HL-60/S4 (cell line): ENCODE results near the gene GMEB2.
"Not testable (repeated sequence)": the region's sequence is repeated elsewhere in the genome, so short reads cannot be mapped to it uniquely, and the experiment has no call there.

Experiments used
- in situ Hi-C: fragments of 300-500 bp; cut with MboI; formaldehyde crosslinking; loops from 2 replicates; pipeline ENCODE4 v1.14.3; 2022; ENCODE audit warnings: low sequenced_read_pairs

Gene GMEB2

DNA sequence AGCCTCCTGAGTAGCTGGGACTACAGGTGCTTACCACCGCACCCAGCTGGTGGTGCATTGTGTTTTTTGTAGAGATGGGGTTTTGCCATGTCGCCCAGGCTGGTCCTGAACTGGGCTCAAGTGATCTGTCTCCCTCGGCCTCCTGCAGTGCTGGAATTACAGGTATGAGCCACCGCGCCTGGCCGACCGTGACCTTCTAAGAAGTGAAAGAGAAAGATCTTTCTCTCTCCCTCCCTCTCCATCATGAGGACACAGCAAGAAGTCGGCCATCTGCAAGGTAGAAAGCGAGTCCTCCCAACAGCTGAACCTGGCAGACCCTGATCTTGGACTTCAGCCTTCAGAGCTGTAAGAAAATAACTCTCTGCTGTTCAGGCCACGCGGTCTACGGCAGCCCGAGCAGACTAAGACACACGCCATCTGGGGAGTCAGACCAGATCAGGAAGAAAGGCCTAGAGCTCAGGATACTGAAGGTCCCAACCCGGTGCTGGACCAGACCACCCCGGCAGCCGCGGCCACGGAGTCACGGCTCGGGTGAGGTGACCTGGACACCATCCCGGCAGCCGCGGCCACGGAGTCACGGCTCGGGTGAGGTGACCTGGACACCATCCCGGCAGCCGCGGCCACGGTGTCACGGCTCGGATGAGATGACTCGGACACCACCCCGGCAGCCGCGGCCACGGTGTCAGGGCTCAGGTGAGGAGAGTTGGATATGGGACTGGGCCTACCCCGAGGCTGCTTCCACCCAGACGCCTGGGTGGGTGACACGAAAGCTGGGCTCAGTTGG lies 9.6 kb downstream of the GMEB2 start:
- in situ Hi-C loops, result no loop called here

DNA sequence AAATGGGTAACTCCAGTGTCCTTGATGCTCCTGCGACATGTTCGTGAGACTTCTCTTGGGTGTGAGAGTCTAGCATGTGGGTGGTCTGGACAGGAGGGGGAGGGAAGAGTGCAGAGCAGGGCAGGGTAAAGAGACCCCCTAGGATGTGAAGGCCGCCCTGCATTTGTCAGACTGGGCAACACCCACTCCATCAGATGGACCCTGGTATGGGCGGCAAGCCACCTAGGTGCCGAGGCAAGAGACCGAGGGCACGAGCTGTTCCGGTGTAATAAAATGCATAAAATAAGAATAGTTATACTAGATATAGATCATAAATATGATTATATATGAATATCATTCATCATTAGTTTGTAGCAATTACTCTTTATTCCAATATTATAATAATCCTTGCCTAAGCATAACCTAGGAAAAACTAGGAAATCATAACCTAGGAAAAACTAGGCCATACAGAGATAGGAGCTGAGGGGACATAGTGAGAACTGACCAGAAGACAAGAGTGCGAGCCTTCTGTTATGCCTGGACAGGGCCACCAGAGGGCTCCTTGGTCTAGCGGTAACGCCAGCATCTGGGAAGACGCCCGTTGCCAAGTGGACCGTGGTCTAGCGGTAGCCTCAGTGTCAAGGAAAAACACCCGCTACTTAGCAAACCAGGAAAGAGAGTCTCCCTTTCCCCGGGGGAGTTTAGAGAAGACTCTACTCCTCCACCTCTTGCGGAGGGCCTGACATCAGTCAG lies 12.9 kb downstream of the GMEB2 start:
- in situ Hi-C loops, result not testable (repeated sequence)

DNA sequence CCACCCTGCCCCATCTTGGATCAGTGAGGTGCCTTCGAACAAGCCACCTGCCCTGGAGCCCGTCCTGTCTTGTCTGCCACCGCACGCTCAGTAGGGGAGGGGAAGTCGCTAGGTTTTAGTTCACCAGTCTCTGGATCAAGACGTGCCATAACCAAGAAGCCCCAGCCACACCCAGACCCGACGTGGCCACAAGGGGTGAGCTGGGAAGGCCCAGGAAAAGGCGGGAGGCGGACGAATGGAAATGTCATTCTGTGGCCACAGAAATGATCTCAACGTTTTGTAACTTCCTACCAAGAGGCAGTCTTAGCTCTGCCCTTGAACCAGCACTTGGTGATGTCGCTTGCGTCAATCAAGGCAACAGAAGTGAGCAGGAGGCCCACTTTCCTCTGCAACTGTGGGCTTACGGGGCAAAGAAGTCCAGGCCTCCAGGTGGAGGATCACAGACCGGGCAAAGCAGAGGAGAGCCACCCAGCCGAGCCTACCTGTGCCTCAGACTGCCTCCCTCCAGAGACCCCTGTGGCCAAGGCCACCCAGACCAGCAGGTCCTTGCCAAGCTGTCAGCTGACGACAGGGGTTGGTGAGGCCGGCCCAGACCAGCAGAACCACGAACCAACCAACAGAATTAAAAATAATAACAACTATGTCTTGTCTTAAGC lies 14.5 kb downstream of the GMEB2 start:
- in situ Hi-C loops, result no loop called here

DNA sequence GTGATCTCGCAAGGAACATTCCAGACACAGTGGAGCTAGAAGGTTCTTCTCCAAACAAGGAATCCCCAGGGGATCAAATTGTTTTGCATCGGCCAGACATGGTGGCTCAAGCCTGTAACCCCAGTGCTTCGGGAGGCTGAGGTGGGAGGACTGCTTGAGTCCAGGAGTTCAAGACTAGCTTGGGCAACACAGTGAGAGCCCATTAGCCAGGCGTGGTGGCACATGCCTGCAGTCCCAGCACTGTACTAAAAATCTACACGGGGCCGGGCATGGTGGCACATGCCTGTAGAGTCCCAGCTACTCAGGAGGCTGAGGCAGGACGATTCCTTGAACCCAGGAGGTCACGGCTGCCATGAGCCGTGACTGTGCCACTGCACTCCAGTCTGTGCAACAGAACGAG lies 15.3 kb downstream of the GMEB2 start:
- in situ Hi-C loops, result no loop called here

DNA sequence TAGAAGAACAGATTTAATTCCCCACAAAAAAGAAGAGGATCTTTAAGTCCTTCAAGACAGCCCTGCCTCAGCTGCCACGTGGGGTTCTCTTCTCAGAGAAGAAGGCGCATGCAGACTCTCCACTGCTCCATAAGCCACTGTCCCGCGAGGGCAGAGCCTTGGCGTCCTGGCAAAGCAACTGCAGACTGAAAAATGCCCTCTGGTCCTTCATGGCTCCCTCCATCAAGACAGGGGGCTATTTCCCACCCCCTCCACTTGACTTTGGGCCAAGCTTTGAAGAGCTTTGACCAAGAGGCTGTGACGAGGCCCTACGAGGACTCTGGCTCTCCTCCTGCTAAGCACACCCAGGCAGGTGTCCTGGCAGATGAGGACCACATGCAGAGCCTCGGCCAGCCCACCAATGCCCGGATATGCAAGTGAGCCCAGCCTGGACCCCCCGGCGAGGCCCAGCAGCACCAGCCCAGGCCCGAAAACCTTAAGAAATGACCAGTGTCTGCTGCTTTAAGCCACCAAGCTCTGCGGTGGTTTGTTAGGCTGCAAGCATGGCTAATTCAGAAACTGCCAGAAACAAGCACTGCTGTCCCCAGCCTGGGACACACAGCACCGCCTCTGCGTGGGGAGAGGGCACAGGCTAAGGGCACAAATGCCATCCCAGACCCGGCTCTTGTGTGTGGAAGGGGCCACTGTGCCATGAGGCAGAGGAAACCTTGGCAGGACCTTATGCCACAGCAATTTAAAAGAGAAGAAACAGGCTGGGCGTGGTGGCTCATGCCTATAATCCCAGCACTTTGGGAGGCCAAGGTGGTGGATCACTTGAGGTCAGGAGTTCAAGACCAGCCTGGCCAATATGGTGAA lies 16.1 kb downstream of the GMEB2 start:
- in situ Hi-C loops, result no loop called here

DNA sequence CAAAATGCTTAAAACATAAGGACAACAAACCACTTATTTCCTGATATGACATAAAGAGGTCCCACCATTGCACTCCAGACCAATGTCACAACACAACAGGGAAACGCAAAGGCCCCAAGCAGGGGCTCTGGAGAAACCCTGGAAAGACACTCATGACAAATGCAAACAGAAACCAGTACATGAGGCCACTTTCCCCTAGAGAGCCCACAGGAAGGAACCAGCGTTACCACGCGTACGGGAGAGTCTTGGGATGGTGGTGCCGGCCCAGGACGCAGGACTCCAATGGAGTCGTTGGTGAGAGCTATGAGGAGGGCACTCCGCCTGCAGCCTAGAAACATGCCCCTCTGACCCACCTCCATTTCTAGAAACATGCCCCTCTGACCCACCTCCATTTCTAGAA lies 20.2 kb downstream of the GMEB2 start:
- in situ Hi-C loops, result no loop called here

DNA sequence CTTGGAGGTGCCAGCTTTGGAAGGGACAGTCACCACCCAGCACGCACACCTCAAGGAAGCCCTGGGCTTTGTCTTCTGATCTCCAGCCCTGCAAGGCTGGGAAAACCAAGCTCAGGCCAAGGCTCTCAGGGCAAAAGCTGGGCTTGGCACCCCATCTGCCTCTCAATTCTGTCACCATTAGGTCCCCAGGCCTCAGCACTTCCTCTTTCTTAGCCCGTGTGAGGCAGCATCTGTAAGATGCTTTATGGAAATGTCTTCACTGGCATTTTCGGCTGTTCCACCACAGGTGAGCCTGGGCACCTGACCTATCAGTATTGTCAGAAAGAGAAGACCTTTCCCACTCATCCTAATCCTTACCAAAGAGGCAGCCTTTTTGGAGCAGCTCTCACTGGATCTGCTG lies 24.6 kb downstream of the GMEB2 start:
- in situ Hi-C loops, result no loop called here

DNA sequence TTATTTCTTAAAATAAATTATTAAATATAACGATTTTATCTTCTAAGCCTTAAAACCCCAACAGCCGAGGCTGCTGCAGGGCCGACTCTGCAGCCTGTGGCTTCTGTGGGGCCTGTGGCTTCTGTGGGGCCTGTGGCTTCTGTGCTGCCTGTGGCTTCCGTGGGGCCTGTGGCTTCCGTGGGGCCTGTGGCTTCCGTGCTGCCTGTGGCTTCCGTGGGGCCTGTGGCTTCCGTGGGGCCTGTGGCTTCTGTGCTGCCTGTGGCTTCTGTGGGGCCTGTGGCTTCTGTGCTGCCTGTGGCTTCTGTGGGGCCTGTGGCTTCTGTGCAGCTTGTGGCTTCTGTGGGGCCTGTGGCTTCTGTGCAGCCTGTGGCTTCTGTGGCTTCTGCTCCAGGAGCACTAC lies 25.2 kb downstream of the GMEB2 start:
- in situ Hi-C loops, result not testable (repeated sequence)

DNA sequence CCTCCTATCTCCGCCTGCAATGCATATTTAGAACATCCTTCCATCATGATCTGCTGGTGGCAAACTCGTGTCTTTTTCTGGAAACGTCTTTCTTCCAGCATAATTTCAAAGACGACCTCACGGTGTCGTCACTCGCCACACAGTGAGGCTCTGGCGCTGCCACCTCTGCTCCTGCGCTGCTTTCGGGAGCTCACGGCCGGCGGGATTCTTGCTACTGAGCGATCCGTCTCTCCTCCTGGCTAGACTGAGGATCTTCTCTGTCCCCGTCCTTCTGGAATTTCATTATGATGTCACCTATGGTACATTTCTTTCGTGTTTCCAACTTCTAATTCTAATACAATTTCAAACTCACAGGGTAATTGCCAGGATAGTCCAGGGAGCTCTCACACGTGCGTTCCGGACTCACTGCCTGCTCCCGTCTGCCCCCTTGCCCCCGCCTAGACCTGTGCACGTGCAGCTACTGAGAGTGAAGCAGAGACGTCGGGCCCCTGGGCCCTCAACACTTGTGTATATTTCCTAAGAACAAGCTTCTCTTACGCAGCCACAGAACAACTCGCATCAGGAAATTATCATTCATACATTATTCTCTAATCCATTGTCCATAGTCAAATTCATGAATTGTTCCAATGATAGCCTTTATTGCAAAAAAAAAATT lies 27.4 kb downstream of the GMEB2 start:
- in situ Hi-C loops, result no loop called here

DNA sequence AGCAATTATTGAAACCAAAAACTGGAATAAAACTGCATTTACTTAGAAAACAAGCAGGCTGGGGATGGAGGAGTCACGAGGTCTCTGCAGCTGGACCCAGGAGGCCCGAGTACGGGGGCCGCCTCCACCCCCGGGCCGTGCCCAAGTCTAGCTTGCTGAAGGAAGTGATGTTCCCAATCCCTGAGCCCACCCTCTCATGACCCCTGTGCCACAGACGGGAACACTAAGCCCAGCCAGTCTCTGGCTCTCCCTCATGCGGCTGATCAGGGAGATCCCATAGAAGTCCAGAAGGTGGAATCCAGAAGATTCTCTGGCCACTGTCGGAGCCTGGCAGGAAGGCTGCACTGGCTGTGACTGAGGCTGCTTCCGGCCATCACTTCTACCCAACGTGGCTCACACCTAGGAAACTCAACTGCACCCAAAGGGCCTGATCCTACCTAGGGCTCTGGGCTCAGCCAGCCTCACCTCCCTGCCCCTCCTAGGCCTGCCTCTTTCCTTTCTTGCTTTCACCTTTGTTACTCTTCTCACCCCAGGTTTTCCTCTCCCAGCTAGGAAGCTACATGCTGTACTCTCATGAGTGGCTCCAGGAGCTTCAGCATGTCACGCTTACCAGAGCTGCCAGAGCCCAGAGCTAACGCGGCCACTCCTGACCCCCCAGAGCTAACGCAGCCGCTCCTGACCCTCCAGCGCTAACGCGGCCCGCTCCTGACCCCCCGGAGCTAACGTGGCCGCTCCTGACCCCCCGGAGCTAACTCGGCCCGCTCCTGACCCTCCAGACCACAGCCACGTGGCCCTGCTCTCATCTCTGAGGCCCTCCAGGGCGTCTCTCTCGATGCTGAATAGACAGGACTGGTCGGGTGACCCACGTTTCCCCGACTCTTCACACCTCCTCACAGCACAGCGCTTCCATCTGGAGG lies 28.2 kb downstream of the GMEB2 start:
- in situ Hi-C loops, result no loop called here

DNA sequence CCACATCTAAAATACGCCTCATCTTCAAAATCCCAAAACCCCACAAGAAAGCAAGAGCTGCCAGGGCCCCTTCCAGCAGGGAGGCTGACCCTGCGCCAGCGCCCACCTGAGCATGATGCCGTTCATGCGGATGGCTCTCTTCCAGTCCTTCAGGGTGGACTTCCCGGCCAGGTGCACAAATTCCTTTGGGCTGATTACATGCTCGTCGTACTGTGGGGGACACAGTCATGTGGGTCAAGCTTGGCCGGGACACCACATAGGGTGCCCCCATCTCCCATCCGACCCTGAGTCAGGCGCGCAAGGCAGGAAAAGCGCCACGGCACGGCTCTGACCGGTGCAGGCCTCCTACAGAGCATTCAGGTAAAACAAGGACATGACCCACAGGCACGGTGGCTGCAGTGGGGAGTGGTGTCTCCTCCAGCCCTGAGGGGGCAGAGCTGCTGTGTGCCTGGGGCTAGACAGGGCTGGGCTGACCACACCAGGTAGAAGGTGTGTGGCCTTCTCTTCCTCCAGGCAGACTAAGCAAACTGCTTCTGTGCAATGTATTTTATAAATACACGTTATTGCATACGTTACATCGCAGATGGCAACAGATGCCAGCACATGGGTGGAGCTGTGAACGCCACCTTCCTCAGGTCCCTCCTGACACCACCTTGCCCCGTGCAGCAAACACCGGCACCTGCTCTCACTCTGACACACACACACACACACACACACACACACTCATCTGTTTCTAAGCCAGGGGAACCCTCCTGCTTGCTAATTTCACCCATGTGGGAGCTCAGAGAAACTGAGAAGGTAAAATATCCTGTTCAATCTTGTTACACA lies 29.0 kb downstream of the GMEB2 start:
- in situ Hi-C loops, result no loop called here

DNA sequence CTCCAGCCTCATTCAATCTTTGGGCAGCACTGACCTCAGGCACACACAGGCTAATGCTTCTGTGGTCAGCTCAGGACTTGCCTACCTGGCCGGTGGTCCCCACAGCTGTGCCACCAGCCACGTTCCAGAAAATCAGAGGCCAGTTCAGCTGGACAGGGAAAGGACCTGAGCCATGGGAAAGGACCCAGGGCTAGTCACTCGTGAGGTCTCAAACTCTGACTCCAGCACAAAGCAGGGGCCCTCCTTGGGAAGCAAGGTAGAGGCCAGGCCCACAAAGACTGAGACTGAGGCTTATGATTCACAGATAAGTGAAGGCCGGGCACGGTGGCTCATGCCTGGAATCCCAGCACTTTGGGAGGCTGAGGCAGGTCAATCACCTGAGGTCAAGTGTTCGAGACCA lies 30.5 kb downstream of the GMEB2 start:
- in situ Hi-C loops, result no loop called here

DNA sequence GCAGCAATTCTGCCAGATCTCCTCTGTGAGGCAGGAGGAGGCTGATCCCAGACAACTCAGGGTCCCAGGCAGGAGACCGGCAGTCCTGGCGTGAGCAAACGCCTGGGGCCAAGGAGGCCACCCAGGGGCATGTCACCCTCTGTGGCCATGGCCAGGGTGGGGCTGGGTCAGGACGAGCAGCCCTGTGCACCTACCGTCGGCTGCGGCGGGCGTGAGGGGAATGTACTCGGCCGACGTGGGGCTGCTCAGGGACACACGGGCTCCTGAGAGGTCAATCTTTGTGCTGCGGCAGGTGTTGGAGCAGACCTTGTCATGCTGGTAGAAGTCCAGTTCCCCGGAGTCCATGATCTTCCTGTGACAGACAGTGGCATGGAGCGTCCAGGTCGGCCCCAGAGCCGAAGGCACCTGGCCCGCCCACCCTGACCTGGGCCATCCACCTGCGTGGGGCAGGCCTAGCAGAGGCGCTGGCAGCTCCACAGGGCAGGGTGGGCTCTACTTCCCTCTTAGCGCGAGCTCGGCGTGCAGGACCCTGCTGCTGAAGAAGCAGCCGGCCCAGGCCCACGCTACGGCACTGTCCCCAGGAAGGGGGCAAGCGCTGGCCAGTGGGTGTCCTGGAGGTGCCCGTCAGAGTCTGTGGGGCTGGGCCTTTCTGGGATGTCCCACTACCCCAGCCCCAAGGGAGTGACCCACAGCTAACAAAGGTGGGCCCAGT lies 31.3 kb downstream of the GMEB2 start:
- in situ Hi-C loops, result no loop called here

DNA sequence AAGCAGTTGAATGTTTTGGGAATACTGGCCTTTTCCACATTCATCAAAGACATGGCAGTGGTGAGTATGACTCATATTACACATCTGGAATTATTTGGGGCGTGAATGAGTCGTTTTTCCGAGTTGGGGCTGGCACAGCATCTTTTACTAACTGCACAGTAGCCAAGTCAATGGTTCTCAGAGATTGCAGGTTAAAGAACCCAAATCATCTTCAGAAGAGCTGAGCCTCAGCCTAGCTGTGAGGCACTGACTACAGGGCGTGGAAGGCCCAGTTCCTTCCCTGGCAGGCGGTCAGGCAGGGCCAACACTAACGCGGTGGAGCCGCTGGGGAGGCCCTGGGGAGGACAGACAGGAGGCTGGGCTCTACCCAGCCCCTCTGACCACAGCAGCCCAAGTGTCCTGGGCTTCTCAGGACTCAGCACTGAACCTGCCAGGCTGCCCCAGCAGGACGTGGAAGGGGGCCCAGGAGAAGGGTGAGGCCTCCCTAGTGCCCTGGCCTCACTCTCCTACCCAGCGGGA lies 32.8 kb downstream of the GMEB2 start:
- in situ Hi-C loops, result no loop called here

DNA sequence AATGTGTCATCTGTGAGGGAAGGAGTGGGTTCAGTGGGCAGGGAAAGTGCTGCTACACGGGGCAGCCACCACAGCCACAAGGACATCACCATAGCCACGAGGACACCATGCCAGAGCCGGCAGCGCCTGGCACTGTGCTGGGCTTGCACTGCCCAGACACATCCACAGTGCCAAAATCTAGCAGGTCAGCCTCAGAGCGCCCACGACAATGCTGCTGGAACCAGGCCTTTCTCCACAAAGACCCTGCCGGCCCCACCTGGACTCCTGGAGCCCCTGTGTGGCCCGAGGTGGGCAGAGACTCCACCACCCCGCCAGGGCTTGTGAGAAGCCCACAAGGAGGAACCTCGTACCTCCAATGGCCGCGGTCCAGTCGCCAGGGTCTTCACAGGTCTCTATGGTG lies 34.2 kb downstream of the GMEB2 start:
- in situ Hi-C loops, result no loop called here

DNA sequence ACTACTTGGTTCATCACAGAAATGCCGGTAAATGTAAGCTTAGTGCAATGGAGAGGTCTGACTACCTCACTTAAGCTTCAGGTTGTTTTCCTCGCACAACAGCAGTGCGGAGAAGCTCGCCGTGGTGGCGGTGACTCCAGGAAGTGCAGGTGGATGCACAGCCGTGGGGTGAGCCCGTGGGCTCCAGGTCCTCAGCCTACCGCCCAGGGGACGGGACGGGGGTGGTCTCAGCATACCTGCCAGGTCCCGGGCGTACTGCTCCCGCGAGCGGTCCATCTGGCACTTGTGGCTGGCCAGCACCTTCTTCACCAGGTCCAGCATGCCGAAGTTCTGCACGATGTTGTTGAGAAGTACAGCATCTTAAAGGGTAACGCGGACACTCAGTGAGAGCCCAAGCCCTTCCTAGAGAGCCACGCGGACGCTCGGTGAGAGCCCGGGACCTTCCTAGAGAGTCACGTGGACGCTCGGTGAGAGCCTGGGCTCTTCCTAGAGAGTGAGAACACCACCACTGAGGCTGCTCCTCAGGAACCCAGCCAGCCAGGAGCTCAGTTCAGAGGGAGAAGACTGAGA lies 35.0 kb downstream of the GMEB2 start:
- in situ Hi-C loops, result no loop called here

DNA sequence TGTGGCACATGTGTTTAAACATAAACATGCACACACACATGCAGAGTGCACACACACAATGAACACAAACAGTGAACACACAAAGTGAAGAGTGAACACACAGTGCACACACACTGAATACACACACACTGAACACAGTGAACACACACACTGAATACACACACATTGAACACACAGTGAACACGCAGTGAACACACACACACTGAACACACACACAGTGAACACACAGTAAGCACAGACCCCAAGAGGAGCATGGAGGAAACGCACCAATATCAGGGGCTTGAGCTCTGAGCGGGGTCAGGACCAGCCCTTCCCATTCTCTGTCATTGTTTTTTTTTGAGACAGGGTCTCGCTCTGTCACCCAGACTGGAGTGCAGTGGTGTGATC lies 35.8 kb downstream of the GMEB2 start:
- in situ Hi-C loops, result no loop called here
